HL-60/S4 treated with phorbol 12-myristate 13-acetate at 8.2 ng/mL for 4 days and 3 days (cell line): ENCODE measurements around the gene IQGAP1.

Experiments used
- in situ Hi-C: fragments of 300-500 bp; cut with MboI; formaldehyde crosslinking; loops from 2 replicates; pipeline ENCODE4 v1.15.0; 2022; ENCODE audit warnings: low sequenced_read_pairs

The IQGAP1 gene

GRCh38 chr15:90436952-90437351 is 48.9 kb downstream of the IQGAP1 start:
- in situ Hi-C loops = no loop called here

DNA sequence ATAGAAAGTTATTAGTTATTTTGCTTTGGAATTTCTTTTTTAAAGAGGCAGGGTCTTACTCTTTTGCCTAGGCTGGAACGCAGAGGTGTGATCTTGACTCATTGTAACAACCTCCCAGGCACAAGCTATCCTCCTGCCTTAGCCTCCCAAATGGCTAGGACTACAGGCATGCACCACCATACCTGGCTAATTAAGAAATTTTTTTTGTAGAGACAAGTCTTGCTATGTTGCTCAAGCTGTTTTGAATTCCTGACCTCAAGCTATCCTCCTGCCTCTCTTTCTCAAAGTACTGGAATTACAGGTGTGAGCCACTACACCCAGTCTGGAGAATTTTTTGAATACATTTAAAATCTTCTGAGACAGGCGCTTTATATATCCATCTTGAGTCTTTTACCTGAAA is 49.5 kb downstream of the IQGAP1 start:
- in situ Hi-C loops = no loop called here

- in situ Hi-C loops = no loop called here
These were observed 51.9 kb downstream of the IQGAP1 start for GRCh38 chr15:90439946-90440345.

- in situ Hi-C loops = no loop called here
These were observed 53.0 kb downstream of the IQGAP1 start for GRCh38 chr15:90441027-90441426.

- in situ Hi-C loops = no loop called here
These were observed 54.4 kb downstream of the IQGAP1 start for GRCh38 chr15:90442423-90442822.

GRCh38 chr15:90449206-90449735 is 61.2 kb downstream of the IQGAP1 start:
- in situ Hi-C loops = no loop called here

DNA sequence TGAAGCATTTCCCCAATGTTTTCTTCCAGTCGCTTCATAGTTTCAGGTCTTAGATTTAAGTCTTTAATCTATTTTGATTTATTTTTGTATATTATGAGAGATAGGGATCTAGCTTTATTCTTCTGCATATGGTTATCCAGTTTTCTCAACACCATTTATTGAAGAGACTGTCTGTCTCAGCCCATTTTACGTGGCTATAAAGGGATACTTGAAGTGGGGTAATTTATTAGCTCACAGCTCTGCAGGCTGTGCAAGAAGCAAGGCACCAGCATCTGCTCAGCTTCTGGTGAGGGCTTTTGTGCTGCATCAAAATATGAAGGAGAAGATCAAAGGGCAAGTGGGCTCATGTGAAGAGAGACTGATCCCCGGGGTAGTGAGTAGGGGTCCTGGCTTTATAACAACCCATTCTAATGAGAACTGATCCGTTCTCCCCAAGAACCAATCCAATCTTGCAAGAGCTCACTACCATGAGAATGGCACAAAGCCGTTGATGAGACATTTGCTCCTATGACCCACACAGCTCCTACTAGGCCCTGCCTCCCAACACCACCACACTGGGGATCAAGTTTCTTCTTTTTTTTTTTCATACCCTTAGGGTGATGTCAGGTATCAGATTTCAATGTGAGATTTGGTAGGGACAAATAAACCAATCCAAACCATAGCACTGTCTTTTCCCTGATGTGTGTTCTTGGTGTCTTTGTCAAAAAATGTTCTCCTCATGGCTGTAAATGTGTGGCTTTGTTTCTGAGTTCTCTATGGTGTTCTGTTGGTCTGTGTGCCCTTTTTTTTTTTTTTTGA is 63.2 kb downstream of the IQGAP1 start:
- in situ Hi-C loops = no loop called here

DNA sequence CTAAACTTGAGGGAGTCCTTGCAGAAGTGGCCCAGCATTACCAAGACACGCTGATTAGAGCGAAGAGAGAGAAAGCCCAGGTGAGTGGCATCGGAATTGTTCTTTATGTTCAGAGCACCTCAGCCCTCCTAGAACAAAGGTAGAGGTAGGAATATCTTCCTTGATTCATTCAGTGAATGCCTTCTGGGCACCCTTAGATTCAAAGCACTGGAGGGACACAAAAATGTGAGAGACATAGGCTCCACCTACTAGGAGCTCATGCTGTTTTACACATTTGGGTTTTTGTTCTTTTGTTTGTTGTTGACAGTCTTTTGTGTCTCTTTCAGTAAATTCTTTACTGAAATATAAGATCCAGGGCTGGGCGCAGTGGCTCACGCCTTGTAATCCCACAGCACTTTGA is 68.2 kb downstream of the IQGAP1 start:
- in situ Hi-C loops = no loop called here

DNA sequence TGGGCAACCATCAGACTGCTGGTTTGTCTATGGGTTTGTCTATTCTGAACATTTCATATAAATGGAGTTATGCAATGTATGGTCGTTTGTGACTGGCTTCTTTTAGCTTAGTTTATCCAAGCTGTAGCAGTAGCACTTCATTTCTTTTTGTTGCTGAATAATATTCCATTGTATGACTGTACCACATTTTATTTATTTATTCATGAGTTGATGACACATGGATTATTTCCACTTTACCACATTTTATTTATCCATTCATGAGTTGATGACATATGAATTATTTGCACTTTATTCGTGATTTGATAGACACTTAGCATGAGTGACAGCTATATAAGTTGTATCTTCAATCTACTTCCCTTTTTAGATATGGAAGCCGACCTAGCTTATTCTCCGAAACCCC is 70.0 kb downstream of the IQGAP1 start:
- in situ Hi-C loops = no loop called here

- in situ Hi-C loops = no loop called here
These were observed 71.3 kb downstream of the IQGAP1 start for GRCh38 chr15:90459368-90459767.

- in situ Hi-C loops = no loop called here
These were observed 72.2 kb downstream of the IQGAP1 start for GRCh38 chr15:90460142-90460824.

DNA sequence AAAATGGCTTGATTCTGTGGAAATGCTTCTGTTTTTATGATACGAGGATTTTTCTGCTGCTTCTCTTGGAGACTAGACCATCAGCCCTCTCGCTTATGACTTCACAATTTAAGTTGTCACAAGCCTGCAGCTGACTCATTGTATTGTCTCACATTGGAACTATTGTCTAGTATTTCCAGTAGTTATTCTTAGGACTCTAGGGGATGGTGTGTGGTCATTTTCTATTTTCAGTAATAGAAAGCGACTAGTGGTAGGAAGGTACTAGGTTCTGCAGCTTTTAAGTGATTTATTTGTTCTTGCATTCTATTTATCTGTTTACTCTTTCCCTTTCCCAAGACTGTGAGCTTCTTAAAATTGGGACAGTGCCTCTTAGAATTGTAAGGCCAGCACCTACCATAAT is 75.3 kb downstream of the IQGAP1 start:
- in situ Hi-C loops = no loop called here

DNA sequence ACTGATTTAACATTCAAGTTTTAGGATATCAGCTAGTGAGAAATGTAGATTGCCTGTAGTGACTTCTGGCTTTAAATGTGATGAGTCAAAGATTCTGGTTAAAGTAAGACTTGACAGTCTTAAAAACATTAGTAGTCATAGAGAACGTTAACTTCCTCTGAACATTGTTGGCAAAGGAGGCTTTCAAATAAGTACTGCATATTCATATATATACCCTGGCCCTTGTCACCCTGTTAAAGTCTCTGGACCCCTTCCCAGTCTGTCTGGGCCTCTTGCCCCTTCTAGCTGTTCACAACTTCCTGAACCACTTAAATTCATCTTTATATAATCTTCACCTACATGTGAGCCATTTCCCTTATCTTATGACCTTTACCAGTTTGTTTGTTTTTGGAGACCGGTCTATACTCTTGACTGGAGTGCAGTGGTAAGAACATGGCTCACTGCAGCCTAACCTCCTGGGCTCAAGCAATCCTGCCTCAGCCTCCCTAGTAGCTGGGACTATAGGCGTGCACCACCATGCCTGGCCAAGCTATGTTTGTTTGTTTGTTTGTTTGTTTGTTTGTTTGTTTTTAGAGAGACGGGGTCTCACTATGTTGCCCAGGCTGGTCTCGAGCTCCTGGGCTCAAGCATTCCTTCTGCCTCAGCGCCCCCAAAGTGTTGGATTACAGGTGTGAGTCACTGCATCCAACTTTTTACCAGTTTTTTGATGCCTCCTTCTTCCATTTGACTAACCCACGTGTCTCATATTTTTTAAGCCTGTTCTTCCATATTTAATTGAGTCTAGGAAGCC is 77.3 kb downstream of the IQGAP1 start:
- in situ Hi-C loops = no loop called here

GRCh38 chr15:90465930-90466567 is 78.0 kb downstream of the IQGAP1 start:
- in situ Hi-C loops = no loop called here

DNA sequence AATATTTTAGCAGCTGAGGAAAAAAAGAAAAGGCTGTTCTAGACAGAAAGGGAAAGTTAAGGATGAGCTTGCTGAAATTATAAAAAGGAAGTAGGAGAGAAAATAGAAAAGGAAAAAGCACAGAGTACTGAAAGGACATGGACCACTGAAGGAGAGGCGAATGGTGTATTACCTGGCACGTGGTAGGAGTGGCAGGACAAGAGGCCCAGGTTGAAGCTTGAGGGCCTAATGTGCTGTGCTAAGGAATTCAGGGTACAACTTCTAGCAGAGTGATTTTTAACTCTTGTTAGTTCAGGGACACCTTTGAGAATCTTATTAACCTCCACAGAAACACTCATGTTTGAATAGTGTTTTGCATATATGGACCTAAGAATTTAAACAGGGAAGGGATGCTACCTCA is 81.7 kb downstream of the IQGAP1 start:
- in situ Hi-C loops = no loop called here

- in situ Hi-C loops = no loop called here
These were observed 82.4 kb downstream of the IQGAP1 start for GRCh38 chr15:90470453-90470852.

DNA sequence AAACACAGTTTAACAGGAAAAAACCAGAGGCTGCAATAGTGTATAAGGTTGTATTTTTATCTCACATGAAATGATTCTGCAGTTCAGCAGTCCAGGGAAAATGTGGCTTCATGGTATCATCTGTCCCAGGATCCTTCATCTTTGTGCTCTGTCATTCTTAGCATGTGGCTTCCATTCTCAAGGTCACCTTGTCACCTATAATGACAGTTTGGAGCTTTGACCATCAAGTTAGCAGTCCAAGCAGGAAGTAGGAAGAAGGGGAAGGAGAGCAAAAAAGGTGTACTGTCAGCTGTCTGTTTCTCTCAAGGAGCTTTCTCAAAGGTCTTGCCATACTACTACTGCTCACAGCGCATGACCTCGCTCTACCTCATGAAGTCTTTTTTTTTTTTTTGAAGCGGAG is 83.1 kb downstream of the IQGAP1 start:
- in situ Hi-C loops = no loop called here

DNA sequence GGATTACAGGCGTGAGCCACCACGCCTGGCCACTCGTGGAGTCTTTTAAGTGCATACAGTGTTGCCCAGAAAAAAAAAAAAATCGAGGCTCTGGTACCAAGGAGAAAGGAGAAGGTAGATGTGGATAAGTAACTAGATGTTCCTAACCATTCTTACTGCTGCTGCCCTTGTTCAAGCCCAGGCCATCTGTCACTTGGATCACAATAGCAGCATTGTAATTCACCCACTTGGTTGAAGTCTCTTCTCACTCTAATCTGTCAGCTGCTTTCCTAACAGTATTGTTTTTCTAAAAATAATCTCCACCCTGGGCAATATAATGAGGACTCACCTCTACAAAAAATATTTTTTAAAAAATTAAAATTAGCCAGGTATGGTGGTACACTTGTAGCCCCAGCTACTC is 83.7 kb downstream of the IQGAP1 start:
- in situ Hi-C loops = no loop called here

- in situ Hi-C loops = no loop called here
These were observed 90.9 kb downstream of the IQGAP1 start for GRCh38 chr15:90478846-90479481.

GRCh38 chr15:90479656-90480055 is 91.6 kb downstream of the IQGAP1 start:
- in situ Hi-C loops = no loop called here

DNA sequence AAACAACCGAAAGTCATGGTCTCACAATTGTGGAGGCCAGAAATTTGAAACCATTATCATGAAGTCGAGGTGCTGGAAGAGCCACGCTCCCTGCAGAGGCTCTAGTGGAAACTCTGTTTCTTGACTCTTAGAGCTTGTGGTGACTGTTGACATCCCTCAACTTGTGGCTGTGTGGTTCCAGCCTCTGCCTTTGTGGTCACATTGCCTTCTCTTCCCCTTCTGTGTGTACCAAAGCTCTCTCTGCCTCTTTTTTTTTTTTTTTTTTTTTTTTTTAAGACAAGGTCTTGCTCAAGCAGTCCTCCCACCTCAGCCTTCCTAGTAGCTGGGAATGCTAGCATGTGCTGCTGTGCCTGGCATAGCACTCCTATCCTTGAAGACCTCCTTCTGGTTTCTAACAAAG is 93.0 kb downstream of the IQGAP1 start:
- in situ Hi-C loops = no loop called here
